Fibroblast of skin of left quadriceps (primary cell): Measurements from ENCODE around the gene GLIPR1.
"Not testable (repeated sequence)": the region's sequence is repeated elsewhere in the genome, so short reads cannot be mapped to it uniquely, and the experiment has no call there.

Experiments used
- DNase-seq, 2 experiments: peaks; one replicate each; pipeline ENCODE4 v3.0.0-alpha.2; 2013; ENCODE audit warnings: low read depth in 2 of 2

The GLIPR1 gene

DNA sequence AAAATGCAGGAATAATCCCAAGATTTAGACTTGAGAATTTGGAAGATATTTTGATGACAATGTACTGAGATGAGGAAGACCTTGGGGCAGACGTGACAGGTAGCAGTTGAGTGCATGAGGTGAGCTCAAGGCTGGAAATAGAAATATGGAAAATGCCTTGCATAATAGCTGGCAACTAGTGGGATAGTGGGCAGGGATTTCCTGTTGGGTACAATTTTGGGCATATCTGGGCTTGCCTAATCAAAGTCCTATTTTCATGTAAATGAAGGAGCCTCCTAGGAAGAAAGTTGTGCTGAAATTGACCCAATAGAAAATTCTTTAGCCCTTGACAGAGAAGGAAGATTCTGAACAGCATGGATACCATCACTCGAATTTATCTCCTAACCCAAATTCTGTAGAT lies 6.4 kb upstream of the GLIPR1 start:
- DNase-seq: no peak

DNA sequence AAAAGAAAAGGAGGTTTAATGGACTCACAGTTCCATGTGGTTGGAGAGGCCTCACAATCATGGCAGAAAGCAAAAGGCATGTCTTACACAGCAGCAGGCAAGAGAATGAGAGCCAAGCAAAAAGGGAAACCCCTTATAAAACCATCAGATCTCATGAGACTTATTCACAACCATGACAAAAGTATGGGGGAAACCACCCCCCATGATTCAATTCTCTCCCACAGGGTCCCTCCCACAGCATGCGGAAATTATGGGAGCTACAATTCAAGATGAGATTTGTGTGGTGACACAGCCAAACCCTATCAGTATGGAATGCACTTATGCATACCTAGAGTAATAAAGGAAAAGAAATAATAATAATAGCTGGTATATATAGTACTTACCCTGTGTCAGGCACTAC lies 4.5 kb upstream of the GLIPR1 start:
- no peak for DNase-seq

DNA sequence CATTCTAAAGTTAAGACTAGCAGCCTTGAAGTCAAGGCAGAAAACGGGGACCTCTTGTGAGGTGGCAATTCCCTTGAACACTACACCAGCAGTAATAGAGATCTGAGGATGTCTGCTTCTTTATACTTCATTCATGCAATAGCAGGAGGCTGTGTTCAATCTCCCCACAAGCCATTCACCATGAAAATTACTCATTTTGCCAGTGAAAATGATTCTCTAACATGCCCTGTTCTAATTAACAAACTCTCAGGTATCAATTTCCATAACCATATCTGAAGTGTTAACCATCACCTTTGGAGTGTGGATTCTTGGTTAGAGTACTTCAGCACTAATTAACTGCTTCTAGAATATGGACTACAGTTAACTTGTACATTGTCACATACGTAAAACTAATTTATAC lies 3.4 kb upstream of the GLIPR1 start:
- no peak for DNase-seq

DNA sequence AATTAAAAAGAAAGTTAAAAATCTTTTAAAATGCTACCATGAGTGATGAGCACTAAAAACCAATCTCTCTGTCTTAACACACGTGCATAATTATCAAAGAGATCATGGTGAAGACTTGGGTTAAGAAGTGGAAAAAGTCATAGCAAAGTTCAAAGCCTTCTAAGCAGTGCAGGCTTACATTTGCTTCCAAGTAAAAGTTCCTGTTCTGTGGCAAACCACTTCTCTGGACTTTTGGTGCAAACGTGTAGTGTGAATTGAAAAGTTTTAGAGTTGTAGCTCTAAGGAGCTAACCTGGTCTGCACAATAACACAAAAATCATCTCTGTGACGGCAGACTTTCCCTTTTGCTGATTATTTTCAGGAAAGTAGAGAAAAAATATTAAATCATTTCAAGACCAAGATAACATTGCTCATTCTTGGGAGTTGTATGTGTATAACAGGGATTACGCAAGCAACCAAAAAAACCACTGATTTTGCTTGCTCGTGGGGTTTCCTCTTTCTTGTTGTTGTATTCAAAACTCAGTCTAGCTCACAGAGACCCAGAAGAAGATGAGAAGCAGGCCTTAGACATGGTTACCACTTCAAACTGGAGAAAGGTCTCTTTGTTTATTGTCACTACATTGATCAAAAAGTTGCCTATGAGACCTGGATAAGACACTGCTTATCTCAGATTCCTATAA lies 2.3 kb upstream of the GLIPR1 start:
- DNase-seq: peak; percentile 61 to 66

DNA sequence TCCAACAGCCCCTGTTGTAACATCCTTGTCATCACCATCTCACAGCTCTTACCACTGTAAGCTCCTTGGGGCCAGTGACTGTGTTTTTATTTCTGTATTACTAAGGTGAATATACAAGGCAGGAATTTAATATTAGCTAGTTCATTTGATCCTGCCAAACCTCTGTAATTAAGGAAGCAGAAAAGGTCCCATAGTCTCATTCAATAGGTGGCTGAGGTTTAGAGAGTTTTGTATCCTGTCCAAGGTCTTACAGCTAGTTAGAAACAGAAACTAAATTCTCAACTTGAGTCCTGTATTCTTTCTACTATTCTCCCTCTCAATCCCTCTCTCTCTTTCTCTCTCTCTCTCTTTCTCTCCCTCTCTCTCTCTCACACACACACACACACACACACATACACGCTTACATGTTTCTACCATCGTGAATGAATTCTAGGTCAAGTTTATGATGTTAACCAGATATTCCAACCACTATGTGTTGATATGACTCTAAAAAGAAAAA lies 543 bp upstream of the GLIPR1 start:
- DNase-seq: peak; percentile 32 to 37

DNA sequence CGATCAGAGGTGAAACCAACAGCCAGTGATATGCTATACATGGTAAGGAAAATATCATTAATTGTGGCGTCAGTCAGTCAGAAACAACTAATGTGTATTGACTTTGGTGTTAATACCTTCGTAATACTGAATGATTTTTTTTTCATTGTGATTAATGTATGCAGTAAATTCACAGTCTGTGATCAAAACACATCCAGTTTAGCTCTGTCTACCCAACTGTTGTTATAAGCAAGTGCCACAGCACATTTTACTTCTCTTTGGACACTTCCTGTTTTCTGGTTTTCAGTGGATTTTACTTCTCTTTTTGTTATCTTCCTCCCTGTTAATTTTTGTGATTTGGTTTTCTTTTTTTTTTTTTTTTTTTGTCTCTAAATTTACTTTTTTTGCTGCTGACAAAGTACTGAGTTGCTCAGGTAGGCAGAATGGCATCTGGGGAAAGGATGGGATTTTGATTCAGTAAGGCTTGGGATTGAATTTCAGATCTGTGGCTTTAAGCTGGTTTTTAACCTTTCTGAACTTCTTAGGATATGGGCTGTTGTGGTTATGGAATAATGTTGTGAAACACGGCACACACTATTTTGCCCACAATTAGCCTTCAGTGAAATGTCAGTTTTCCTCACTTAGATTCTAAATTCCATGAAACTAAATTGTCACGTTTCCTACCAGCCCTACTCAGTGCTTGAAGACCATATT lies 604 bp downstream of the GLIPR1 start:
- no peak for DNase-seq

GRCh38 chr12:75481774-75482173 lies 1.2 kb downstream of the GLIPR1 start:
- peak; percentile 42 to 53 for DNase-seq

GRCh38 chr12:75482646-75483045 lies 2.1 kb downstream of the GLIPR1 start:
- DNase-seq: no peak

DNA sequence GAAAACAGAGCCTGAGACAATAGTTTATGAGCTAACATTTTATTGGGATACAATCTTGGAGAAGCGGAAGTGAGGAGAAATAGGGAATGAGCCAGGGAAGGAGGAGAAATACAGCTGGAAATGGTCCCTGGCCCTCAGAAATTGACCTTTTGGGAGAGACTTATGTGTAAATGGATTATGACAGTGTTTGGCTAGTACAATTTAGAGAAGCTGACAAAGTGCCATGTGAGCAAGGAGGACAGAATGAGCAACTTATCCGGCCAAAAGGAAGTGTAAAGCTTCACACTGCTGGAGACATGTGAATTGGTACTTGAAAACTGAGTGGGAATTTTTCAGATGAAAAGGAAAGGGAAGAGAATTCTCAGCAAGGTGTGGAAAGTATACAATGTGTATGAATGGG lies 2.9 kb downstream of the GLIPR1 start:
- no peak for DNase-seq

GRCh38 chr12:75484450-75484849 lies 3.9 kb downstream of the GLIPR1 start:
- not testable (repeated sequence) for DNase-seq

GRCh38 chr12:75487308-75487707 lies 6.8 kb downstream of the GLIPR1 start:
- DNase-seq: no peak

GRCh38 chr12:75488553-75488952 lies 8.0 kb downstream of the GLIPR1 start:
- no peak for DNase-seq

DNA sequence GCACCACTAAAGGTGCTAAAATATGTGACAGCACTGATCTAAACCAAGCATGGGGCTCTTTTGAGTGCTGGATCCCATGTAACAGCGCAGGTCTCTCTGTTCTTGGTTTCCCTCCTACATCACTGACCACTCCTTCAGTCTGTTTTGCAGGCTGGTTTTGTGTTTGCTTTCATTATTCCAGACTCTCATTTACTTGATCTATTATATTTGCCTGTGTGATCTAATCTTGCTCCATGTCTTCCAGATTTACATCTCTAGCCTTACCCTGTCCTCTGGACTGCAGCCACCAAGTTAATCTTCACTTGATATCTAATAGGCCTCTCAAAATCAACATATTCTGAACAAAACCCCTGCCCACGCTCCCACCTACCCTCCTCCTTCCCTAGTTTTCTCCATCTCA lies 8.6 kb downstream of the GLIPR1 start:
- no peak for DNase-seq

GRCh38 chr12:75489613-75490210 lies 9.2 kb downstream of the GLIPR1 start:
- no peak for DNase-seq

DNA sequence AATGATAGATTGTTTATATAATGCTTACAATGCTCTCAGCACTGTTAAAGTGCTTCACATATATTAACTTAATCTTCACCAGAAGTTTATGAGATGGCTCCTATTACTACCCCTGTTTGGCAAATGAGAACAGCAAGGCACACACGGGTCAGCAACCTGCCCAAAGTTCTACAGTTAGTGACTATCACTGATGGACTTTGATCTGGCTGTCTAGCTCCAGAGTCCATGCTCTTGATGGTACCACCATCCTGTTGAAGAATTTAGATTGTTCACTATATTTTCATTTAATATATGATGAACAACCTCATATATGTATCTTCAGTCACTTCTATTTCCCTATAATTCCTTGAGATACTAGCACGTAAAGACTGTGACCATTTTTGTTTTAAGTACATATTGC lies 10.6 kb downstream of the GLIPR1 start:
- DNase-seq: no peak

DNA sequence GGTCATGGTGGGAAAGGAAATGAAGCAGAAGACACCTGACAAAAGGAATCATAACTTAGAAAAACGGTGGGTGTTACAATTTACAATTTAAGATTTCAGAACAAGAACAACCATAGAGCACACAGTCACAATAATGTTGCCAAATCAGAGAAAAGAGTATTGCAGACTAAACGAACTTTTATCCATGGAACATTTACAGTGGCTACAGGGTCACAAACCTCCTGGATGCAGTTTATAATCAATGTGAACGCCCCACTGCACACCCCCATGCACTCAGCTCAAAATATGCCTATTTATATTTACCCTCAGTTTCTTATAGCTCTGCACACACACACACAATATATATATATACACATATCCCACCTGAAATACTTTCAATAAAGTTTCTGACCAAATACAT lies 22.9 kb downstream of the GLIPR1 start:
- no peak for DNase-seq

- DNase-seq: no peak
Observed at GRCh38 chr12:75503866-75504265, 23.3 kb downstream of the GLIPR1 start.

GRCh38 chr12:75505706-75506312 lies 25.3 kb downstream of the GLIPR1 start:
- DNase-seq: peak in 1 of 2 experiments; percentile 24

GRCh38 chr12:75507086-75507485 lies 26.5 kb downstream of the GLIPR1 start:
- DNase-seq: no peak

GRCh38 chr12:75508159-75508558 lies 27.6 kb downstream of the GLIPR1 start:
- no peak for DNase-seq

DNA sequence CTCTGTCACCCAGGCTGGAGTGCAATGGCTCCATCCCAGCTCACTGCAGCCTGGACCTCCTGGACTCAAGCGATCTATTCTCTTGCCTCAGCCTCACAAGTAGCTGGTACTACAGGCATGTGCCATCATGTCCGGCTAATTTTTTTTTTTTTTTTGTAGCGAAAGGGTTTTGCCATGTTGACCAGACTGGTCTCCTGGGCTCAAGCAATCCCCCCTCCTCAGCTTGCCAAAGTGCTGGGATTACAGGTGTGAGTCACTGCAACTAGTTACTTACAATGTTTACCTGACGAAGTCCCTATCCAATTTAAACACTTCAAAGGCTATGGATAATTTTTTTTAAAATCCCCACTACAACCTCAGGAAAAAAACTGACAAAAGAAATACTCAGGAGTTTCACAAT lies 29.1 kb downstream of the GLIPR1 start:
- DNase-seq: no peak
